Fibroblast of lung (primary cell): Measurements from ENCODE around the gene PADI2.

Source experiments
- EZH2 ChIP-seq: IDR thresholded peaks from 2 replicates; pipeline ENCODE4 v1.5.1; 2012; ENCODE audit warnings: low read length, control low read depth, mild to moderate bottlenecking; ENCODE audit errors: missing control alignments
- TF ChIP-seq, protein P1 (sequence below), 2 donors: IDR thresholded peaks in 1 of 2; conservative IDR thresholded peaks in 1 of 2; 1 replicate in 1 of 2; 2 replicates in 1 of 2; pipeline ENCODE4 v1.5.1; 2011 to 2012; ENCODE audit warnings: low read length in 2 of 2, control low read depth in 1 of 2, inconsistent platforms in 1 of 2, low read depth in 1 of 2, mild to moderate bottlenecking in 1 of 2

DNA sequence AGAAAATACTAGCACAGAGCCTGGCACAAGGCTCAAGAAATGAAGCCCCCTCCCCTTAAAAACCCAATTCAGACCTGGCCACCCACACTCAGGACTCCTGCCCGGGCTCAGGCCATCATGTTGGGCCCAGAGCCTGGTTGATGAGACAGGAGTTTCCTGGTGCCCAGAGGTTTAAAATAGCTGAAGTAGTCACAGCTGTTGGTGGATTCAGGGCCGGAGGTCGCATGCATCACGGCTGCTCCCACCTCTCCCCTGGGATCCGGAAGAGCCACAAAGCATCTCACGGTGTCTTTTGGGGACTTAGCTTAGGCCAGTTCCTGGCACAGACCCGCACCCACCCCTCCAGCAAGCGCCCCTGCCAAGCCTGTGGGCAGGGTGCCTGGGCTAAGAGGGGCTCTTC, 2.6 kb upstream of the PADI2 start:
- TF ChIP-seq, protein P1, sequence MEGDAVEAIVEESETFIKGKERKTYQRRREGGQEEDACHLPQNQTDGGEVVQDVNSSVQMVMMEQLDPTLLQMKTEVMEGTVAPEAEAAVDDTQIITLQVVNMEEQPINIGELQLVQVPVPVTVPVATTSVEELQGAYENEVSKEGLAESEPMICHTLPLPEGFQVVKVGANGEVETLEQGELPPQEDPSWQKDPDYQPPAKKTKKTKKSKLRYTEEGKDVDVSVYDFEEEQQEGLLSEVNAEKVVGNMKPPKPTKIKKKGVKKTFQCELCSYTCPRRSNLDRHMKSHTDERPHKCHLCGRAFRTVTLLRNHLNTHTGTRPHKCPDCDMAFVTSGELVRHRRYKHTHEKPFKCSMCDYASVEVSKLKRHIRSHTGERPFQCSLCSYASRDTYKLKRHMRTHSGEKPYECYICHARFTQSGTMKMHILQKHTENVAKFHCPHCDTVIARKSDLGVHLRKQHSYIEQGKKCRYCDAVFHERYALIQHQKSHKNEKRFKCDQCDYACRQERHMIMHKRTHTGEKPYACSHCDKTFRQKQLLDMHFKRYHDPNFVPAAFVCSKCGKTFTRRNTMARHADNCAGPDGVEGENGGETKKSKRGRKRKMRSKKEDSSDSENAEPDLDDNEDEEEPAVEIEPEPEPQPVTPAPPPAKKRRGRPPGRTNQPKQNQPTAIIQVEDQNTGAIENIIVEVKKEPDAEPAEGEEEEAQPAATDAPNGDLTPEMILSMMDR (conservative IDR thresholded peaks at IDR 0.05 in 1 of 2, IDR thresholded peaks at IDR 0.05 in 1 of 2; ENCODE audit: low read depth in 1 of 2, low read length in 2 of 2): no peak
- no peak for TF ChIP-seq EZH2
